B cell (primary cell): Measurements from ENCODE around the gene TIAM1. TPM values are rescaled to one million over a fixed set of nuclear protein-coding genes. Genes with fewer than 3 reads are reported as not detected.

Experiments
- ATAC-seq: fragments of 200-7000 bp; cut with Tn5 transposase; one replicate; pipeline ENCODE4 v1.10.0; 2021; ENCODE audit warnings: low read depth, mild to moderate bottlenecking, moderate number of reproducible peaks, moderate library complexity
- CTCF ChIA-PET: fragments of 350-600 bp; sonication (Branson Sonifier 250); formaldehyde crosslinking; loops from one replicate; lab custom pipeline; 2021; ENCODE audit warnings: antibody characterized with exemption, inconsistent platforms; lab: Charles Lee
- POLR2A ChIA-PET: fragments of 350-600 bp; sonication (Branson Sonifier 250); formaldehyde crosslinking; loops from one replicate; lab custom pipeline; 2021; ENCODE audit warnings: antibody characterized with exemption; lab: Charles Lee
- DNase-seq: peaks from one replicate; pipeline ENCODE4 v3.0.0; 2013
- H2AFZ ChIP-seq: 2 replicates; pipeline ENCODE4 v1.6.1; 2012; ENCODE audit warnings: mild to moderate bottlenecking, low read depth, low read length; ENCODE audit not compliant: insufficient read depth, poor library complexity, severe bottlenecking
- H3K27ac ChIP-seq, 2 donors: 1 replicate in 1 of 2; 2 replicates in 1 of 2; pipeline ENCODE4 v1.5.1; 2012 to 2013; ENCODE audit warnings: low read length in 2 of 2, mild to moderate bottlenecking in 2 of 2, moderate library complexity in 1 of 2
- H3K27me3 ChIP-seq, 4 experiments: fragments of 200-600 bp in 1 of 4; sonication (generic) in 1 of 4; replicated peaks in 1 of 4; 1 replicate in 2 of 4; 2 replicates in 2 of 4; pipeline versions ENCODE4 v1.6.1 to v1.7.0; 2013 to 2016; ENCODE audit warnings: low read length in 3 of 4, mild to moderate bottlenecking in 2 of 4, mixed read lengths in 1 of 4, moderate library complexity in 1 of 4; ENCODE audit not compliant: insufficient read depth in 4 of 4, control insufficient read depth in 3 of 4; ENCODE audit errors: control extremely low read depth in 1 of 4
- H3K36me3 ChIP-seq, 2 experiments: replicated peaks in 1 of 2; 1 replicate in 1 of 2; 2 replicates in 1 of 2; pipeline versions ENCODE4 v1.6.1 to v1.7.1; 2013; ENCODE audit warnings: low read length in 1 of 2; ENCODE audit not compliant: insufficient read depth in 2 of 2, control insufficient read depth in 1 of 2; ENCODE audit errors: control extremely low read depth in 1 of 2, extremely low read depth in 1 of 2
- H3K4me1 ChIP-seq, 2 donors: fragments of 200-600 bp in 1 of 2; sonication (generic) in 1 of 2; 1 replicate in 1 of 2; 2 replicates in 1 of 2; pipeline versions ENCODE4 v1.5.1 to v1.6.1; 2013 to 2017; ENCODE audit warnings: low read length in 2 of 2; ENCODE audit not compliant: control insufficient read depth in 2 of 2, insufficient read depth in 2 of 2
- H3K4me2 ChIP-seq: replicated peaks from 2 replicates; pipeline ENCODE3; 2012; ENCODE audit warnings: mild to moderate bottlenecking, low read depth, low read length; ENCODE audit not compliant: poor library complexity, severe bottlenecking
- H3K4me3 ChIP-seq, 5 experiments: fragments of 200-600 bp in 1 of 5; sonication (generic) in 1 of 5; 1 replicate in 3 of 5; 2 replicates in 2 of 5; pipeline versions ENCODE4 v1.5.1 to v1.7.0; 2011 to 2016; ENCODE audit warnings: low read length in 4 of 5, mild to moderate bottlenecking in 4 of 5, low read depth in 2 of 5, control low read depth in 1 of 5, moderate library complexity in 1 of 5; ENCODE audit not compliant: insufficient read depth in 1 of 5; ENCODE audit errors: control extremely low read depth in 1 of 5, extremely low read depth in 1 of 5
- H3K79me2 ChIP-seq: fragments of 200-600 bp; sonication (generic); one replicate; pipeline ENCODE4 v1.6.0; 2016; ENCODE audit warnings: low read length; ENCODE audit not compliant: control insufficient read depth, insufficient read depth
- H3K9ac ChIP-seq: fragments of 200-600 bp; sonication (generic); 2 replicates; pipeline ENCODE4 v1.6.1; 2017; ENCODE audit warnings: mild to moderate bottlenecking, low read length, moderate library complexity
- H3K9me3 ChIP-seq, 3 donors: one replicate each; pipeline versions ENCODE4 v1.6.1 to v1.7.1; 2013; ENCODE audit warnings: low read length in 2 of 3; ENCODE audit not compliant: control insufficient read depth in 2 of 3, insufficient read depth in 1 of 3; ENCODE audit errors: control extremely low read depth in 1 of 3
- H4K20me1 ChIP-seq: 2 replicates; pipeline ENCODE4 v1.6.0; 2012; ENCODE audit warnings: mild to moderate bottlenecking, low read length; ENCODE audit not compliant: insufficient read depth, control insufficient read depth, poor library complexity, severe bottlenecking
- H3K27ac Mint-ChIP-seq: one replicate; pipeline ENCODE4 v1.8.0; 2021; ENCODE audit warnings: mixed read lengths
- H3K27me3 Mint-ChIP-seq: one replicate; pipeline ENCODE4 v1.8.0; 2021; ENCODE audit warnings: mixed read lengths
- H3K4me1 Mint-ChIP-seq: one replicate; pipeline ENCODE4 v1.8.0; 2021; ENCODE audit warnings: mixed read lengths
- H3K4me3 Mint-ChIP-seq: one replicate; pipeline ENCODE4 v1.8.0; 2021; ENCODE audit warnings: mixed read lengths
- H3K9me3 Mint-ChIP-seq: one replicate; pipeline ENCODE4 v1.8.0; 2022; ENCODE audit warnings: mixed read lengths; ENCODE audit not compliant: insufficient read depth
- EZH2 ChIP-seq: IDR thresholded peaks from 2 replicates; pipeline ENCODE4 v1.6.1; 2012; ENCODE audit warnings: borderline replicate concordance, low read depth, mild to moderate bottlenecking, moderate library complexity, low read length; ENCODE audit not compliant: insufficient read depth, poor library complexity, severe bottlenecking
- WGBS: methylation state at CpG from one replicate; pipeline ENCODE4 v1.1.5; 2013; ENCODE audit warnings: missing lambda C conversion rate; ENCODE audit not compliant: insufficient coverage; 5-methylcytosine and 5-hydroxymethylcytosine counted together
- intact Hi-C: fragments of 100-400 bp; cut with micrococcal nuclease; formaldehyde crosslinking; loops from one replicate; pipeline ENCODE4 v1.10.0; 2022
- polyA plus RNA-seq: library from polyadenylated mRNA; depleted of rRNA; stranded (reverse); fragments of >200 nt; gene quantifications from 2 replicates; pipeline ENCODE4 v1.2.3, GENCODE V29; 2012
- total RNA-seq, 2 donors: library from RNA; stranded (reverse); fragments of 120-200 nt in 1 of 2; gene quantifications; 1 replicate in 1 of 2; 2 replicates in 1 of 2; pipeline versions ENCODE4 v1.2.3 to v1.2.4, GENCODE V29; 2013 to 2022
- TF ChIP-seq, protein P1 (sequence below): fragments of 200-600 bp; IDR thresholded peaks from one replicate; pipeline ENCODE4 v1.8.0; 2022; ENCODE audit warnings: antibody characterized with exemption, mild to moderate bottlenecking

The TIAM1 gene
- total and polyA plus RNA-seq, 2 donors (not counting 1 experiment from before 2014, with no cell fraction given), result 0.51 to 1.0 TPM

DNA sequence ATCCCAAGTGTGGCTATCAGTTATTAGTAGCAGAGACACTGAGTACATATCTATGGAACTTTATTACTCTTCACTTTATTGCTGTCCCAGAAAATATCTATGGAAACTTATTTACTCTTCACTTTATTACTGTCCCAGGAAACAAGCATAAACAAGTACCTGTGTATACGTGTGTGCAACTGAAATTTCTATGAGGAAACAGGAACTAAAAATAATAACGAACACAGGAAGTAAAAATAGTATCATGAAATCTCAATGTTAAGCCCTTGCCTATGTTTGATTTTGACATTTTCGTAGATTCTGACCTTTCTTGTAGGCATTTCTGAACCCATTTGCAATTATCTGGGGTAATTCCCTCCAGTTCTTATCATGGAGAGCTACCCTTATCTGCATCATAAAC, 240.9 kb downstream of the TIAM1 start:
- no peak overlapping the region for H3K4me3 Mint-ChIP-seq
- ChIA-PET POLR2A (no interaction called here), CTCF (interaction anchor here (0.7 to 1.7 kb wide), 3 partner anchors 9 to 478 kb away, joined by 3 to 5 read pairs (median 3); no protein-coding TSS in a partner anchor)
- Histone ChIP-seq H3K27ac (no peak overlapping the region), H3K9me3 (peaks cover 0 to 8% (median 0%) of the 10 kb centered on the region in 3 donors), H3K36me3 (no peaks in the 10 kb centered on the region), H3K27me3 (peaks cover 0 to 4% (median 0%) of the 10 kb centered on the region in 4 experiments), H3K4me1 (peaks cover 12 to 19% of the 10 kb centered on the region in 2 donors), H4K20me1 (no peaks in the 10 kb centered on the region), H2AFZ (no peak overlapping the region), H3K4me2 (no peak overlapping the region), H3K4me3 (no peak overlapping the region), H3K79me2 (no peaks in the 10 kb centered on the region), H3K9ac (no peak overlapping the region)
- peaks cover 26% of the 10 kb centered on the region for H3K4me1 Mint-ChIP-seq
- no peaks in the 10 kb centered on the region for H3K9me3 Mint-ChIP-seq
- H3K27ac Mint-ChIP-seq, result no peak overlapping the region
- intact Hi-C loops, result no loop called here
- WGBS, result 40% methylated on average over 1 of the region's 3 CpGs
- TF ChIP-seq, protein P1, sequence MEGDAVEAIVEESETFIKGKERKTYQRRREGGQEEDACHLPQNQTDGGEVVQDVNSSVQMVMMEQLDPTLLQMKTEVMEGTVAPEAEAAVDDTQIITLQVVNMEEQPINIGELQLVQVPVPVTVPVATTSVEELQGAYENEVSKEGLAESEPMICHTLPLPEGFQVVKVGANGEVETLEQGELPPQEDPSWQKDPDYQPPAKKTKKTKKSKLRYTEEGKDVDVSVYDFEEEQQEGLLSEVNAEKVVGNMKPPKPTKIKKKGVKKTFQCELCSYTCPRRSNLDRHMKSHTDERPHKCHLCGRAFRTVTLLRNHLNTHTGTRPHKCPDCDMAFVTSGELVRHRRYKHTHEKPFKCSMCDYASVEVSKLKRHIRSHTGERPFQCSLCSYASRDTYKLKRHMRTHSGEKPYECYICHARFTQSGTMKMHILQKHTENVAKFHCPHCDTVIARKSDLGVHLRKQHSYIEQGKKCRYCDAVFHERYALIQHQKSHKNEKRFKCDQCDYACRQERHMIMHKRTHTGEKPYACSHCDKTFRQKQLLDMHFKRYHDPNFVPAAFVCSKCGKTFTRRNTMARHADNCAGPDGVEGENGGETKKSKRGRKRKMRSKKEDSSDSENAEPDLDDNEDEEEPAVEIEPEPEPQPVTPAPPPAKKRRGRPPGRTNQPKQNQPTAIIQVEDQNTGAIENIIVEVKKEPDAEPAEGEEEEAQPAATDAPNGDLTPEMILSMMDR, result no peak
- TF ChIP-seq EZH2, result no peak
- ATAC-seq, result no peak
- peaks cover 3% of the 10 kb centered on the region for H3K27me3 Mint-ChIP-seq
- no peak for DNase-seq

DNA sequence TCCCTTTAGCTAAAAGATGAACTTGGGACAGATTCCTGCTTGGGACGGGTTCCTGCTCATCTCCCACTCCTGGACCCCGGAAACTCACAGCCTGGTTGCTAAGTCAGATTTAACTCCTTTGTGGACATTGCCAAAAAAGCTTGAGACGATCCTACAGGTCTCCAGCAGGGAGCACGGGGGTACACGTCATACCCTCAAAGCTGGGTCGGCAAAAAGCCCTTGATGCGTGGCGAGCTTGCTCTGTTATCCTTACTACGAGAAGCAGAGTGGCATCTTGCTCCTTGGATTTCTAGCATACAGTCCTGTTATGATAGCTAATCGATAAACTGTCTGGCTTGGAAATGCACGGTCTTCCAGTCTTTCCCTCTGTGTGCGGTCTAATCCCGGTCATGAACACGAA, 244.9 kb downstream of the TIAM1 start:
- peaks cover 3% of the 10 kb centered on the region for H3K9me3 Mint-ChIP-seq

More for the DNA sequence above, 244.9 kb downstream of the TIAM1 start:
- H3K27ac Mint-ChIP-seq, result no peak overlapping the region
- Histone ChIP-seq H3K9ac (no peak overlapping the region), H3K27me3 (peaks cover 0 to 4% (median 0%) of the 10 kb centered on the region in 4 experiments), H2AFZ (no peak overlapping the region), H4K20me1 (no peaks in the 10 kb centered on the region), H3K4me3 (no peak overlapping the region), H3K4me2 (no peak overlapping the region), H3K4me1 (peaks cover 4 to 7% of the 10 kb centered on the region in 2 donors), H3K36me3 (no peaks in the 10 kb centered on the region), H3K79me2 (no peaks in the 10 kb centered on the region), H3K9me3 (no peaks in the 10 kb centered on the region), H3K27ac (no peak overlapping the region)
- POLR2A ChIA-PET, result no interaction called here
- ATAC-seq, result no peak
- CTCF ChIA-PET, result interaction anchor here (0.8 to 4.5 kb wide), 12 partner anchors 9 to 505 kb away, joined by 3 to 38 read pairs (median 5); no protein-coding TSS in a partner anchor
- H3K4me3 Mint-ChIP-seq, result no peak overlapping the region
- intact Hi-C loops, result loop anchor here (2.0 kb wide), 1 partner anchor 82 kb away; no protein-coding TSS in a partner anchor
- H3K27me3 Mint-ChIP-seq, result peaks cover 8% of the 10 kb centered on the region
- peaks cover 16% of the 10 kb centered on the region for H3K4me1 Mint-ChIP-seq
- TF ChIP-seq, protein P1, result no peak
- no peak for TF ChIP-seq EZH2
- DNase-seq, result no peak
- 95% methylated on average over 11 of the region's 14 CpGs for WGBS
